H1 (cell line): ENCODE results near the gene TMBIM4. TPM values are rescaled to one million over a fixed set of nuclear protein-coding genes. Genes with fewer than 3 reads are reported as not detected.

Experiments
- CBX8 ChIP-seq: fragments of 300-800, 300-1000 bp; sonication (generic); IDR thresholded peaks from 2 replicates; pipeline ENCODE4 v1.7.1; 2016; ENCODE audit warnings: low read depth, low read length, borderline replicate concordance
- CHD7 ChIP-seq: fragments of 300-600 bp; sonication (generic); IDR thresholded peaks from 2 replicates; pipeline ENCODE4 v1.7.1; 2012; ENCODE audit warnings: low read length, moderate library complexity, mild to moderate bottlenecking, inconsistent platforms; ENCODE audit not compliant: insufficient replicate concordance
- POU5F1 ChIP-seq: IDR thresholded peaks from 2 replicates; pipeline ENCODE4 v1.6.1; 2011; ENCODE audit warnings: low read depth, mild to moderate bottlenecking, low read length, moderate library complexity
- RXRA ChIP-seq: IDR thresholded peaks from 2 replicates; pipeline ENCODE4 v1.6.1; 2011; ENCODE audit warnings: low read depth, mild to moderate bottlenecking, low read length, moderate library complexity; ENCODE audit not compliant: insufficient read depth
- polyA plus RNA-seq, 7 experiments: library from polyadenylated mRNA; depleted of rRNA in 3 of 7; stranded (reverse) in 5 of 7; unstranded in 2 of 7; fragments of >200 nt in 5 of 7; fragments of 200-250 nt in 2 of 7; gene quantifications; 1 replicate in 5 of 7; 2 replicates in 1 of 7; 4 replicates in 1 of 7; pipeline versions ENCODE4 v1.2.1 to v1.2.3, GENCODE V29; 2011 to 2013; ENCODE audit warnings: missing spikeins in 2 of 7, mixed read lengths in 2 of 7
- total RNA-seq: library from RNA; stranded (reverse); fragmentation: NEBNext Ultra II Directional; extraction: Animal tissue kit (Norgen Biotek cat#: 25700); gene quantifications from 2 replicates; pipeline ENCODE4 v1.2.1, GENCODE V29; 2021

Gene TMBIM4
- total and polyA plus RNA-seq, 2 of the 8 experiments (the other 6 are each of a cell fraction or from before 2014, with no cell fraction given) = 12.8 to 46.6 TPM

GRCh38 chr12:66137937-66138336, 31.9 kb downstream of the TMBIM4 start (continued):
- TF ChIP-seq CBX8 (no peak), POU5F1 (no peak), CHD7 (no peak), RXRA (no peak)
